ENCODE measurements around the gene FARP1.

FARP1 gene

DNA sequence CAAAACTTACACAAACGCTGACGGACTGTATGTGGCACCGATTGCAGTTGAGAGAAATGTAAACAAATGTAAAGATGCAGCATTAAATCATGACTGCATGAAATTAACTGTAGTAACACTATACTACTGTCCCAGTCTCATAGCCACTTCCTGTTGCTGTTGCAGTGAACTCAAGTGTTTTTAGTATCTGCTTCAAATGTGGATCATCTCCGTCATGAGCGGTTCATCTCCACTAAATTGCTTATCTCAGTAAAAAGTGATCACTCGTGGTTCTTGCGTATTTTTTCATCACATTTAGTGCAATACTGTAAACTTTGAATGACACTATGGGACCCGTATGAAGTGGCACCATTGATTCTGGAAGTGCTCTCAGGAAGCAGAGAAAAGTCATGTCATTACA is 94.4 kb downstream of the FARP1 start:
- TF ChIP-seq, protein P1, sequence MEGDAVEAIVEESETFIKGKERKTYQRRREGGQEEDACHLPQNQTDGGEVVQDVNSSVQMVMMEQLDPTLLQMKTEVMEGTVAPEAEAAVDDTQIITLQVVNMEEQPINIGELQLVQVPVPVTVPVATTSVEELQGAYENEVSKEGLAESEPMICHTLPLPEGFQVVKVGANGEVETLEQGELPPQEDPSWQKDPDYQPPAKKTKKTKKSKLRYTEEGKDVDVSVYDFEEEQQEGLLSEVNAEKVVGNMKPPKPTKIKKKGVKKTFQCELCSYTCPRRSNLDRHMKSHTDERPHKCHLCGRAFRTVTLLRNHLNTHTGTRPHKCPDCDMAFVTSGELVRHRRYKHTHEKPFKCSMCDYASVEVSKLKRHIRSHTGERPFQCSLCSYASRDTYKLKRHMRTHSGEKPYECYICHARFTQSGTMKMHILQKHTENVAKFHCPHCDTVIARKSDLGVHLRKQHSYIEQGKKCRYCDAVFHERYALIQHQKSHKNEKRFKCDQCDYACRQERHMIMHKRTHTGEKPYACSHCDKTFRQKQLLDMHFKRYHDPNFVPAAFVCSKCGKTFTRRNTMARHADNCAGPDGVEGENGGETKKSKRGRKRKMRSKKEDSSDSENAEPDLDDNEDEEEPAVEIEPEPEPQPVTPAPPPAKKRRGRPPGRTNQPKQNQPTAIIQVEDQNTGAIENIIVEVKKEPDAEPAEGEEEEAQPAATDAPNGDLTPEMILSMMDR (IDR thresholded peaks at IDR 0.05; ENCODE audit: low read depth, low read length), result no peak
- no peak overlapping the region for H3K4me3 ChIP-seq (replicated peaks in 1 of 2; ENCODE audit: low read depth in 2 of 2, low read length in 2 of 2)
- no peak for DNase-seq (ENCODE audit: low read depth in 2 of 2)

- DNase-seq (ENCODE audit: low read depth in 2 of 2), result no peak
- TF ChIP-seq, protein P1 (IDR thresholded peaks at IDR 0.05; ENCODE audit: low read depth, low read length), result no peak
- no peak overlapping the region for H3K4me3 ChIP-seq (replicated peaks in 1 of 2; ENCODE audit: low read depth in 2 of 2, low read length in 2 of 2)
Measured at GRCh38 chr13:98239162-98240076, 96.5 kb downstream of the FARP1 start.

GRCh38 chr13:98240135-98240534 is 97.2 kb downstream of the FARP1 start:
- no peak overlapping the region for H3K4me3 ChIP-seq (replicated peaks in 1 of 2; ENCODE audit: low read depth in 2 of 2, low read length in 2 of 2)
- TF ChIP-seq, protein P1 (IDR thresholded peaks at IDR 0.05; ENCODE audit: low read depth, low read length), result no peak
- DNase-seq (ENCODE audit: low read depth in 2 of 2), result no peak

GRCh38 chr13:98240974-98241373 is 98.1 kb downstream of the FARP1 start:
- TF ChIP-seq, protein P1 (IDR thresholded peaks at IDR 0.05; ENCODE audit: low read depth, low read length), result no peak
- no peak overlapping the region for H3K4me3 ChIP-seq (replicated peaks in 1 of 2; ENCODE audit: low read depth in 2 of 2, low read length in 2 of 2)
- DNase-seq (ENCODE audit: low read depth in 2 of 2), result no peak

DNA sequence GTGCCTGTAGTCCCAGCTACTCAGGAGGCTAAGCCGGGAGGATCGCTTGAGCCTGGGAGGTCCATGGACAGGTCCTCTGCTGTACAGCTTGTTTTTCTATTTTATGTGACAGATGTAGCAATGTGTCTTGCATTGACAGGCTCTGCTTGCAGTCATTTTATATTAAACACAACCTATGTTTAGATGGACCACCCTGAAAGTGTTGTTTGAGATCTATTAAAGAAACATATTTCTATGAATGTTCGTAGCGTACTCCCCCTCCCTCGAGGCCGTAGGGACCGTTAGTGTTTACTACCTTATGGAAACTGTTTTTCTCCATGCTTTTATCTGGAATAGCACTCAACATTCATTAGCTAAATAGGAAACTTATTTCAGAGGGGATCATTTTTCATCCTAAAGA is 99.1 kb downstream of the FARP1 start:
- no peak for DNase-seq (ENCODE audit: low read depth in 2 of 2)
- H3K4me3 ChIP-seq (replicated peaks in 1 of 2; ENCODE audit: low read depth in 2 of 2, low read length in 2 of 2), result no peak overlapping the region
- TF ChIP-seq, protein P1 (IDR thresholded peaks at IDR 0.05; ENCODE audit: low read depth, low read length), result no peak

DNA sequence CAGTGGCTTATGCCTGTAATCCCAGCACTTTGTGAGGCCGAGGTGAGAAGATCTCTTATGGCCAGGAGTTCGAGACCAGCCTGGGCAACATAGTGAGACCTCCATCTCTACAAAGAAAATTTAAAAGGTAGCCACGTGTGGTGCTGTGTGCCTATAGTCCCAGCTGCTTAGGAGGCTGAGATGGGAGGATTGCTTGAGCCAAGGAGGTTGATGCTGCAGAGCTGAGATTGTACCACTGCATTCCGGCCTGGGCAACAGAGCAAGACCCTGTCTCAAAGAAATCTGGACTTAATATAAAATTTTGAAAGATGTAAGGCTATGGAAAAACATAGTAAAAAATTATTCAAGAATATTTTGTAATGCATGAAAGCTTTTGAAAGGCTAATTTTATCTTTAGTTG is 99.5 kb downstream of the FARP1 start:
- H3K4me3 ChIP-seq (replicated peaks in 1 of 2; ENCODE audit: low read depth in 2 of 2, low read length in 2 of 2), result no peak overlapping the region
- TF ChIP-seq, protein P1 (IDR thresholded peaks at IDR 0.05; ENCODE audit: low read depth, low read length), result no peak
- DNase-seq (ENCODE audit: low read depth in 2 of 2), result no peak
